Stimulated activated CD4-positive, alpha-beta T cell treated with anti-CD3 and anti-CD28 coated beads, Interleukin-4, amount 100 ng/mL, for 4 hours (primary cell): ENCODE measurements around the gene PGA3.
A peak's percentile ranks its signal among the peaks of the same experiment; 100 is the strongest.
"Not testable (repeated sequence)": the region's sequence is repeated elsewhere in the genome, so short reads cannot be mapped to it uniquely, and the experiment has no call there.

Experiments used
- DNase-seq, 2 experiments: peaks; one replicate each; pipeline ENCODE4 v3.0.0-alpha.2; 2020

Gene PGA3

GRCh38 chr11:61202950-61203746 lies at the start of gene PGA3:
PGA3 (plus strand) TSS chr11:61203515; CDS start chr11:61203565, 50 bp downstream.
- not testable (repeated sequence) for DNase-seq

GRCh38 chr11:61153593-61154095 lies 49.7 kb upstream of the PGA3 start:
- no peak for DNase-seq

GRCh38 chr11:61154528-61154927 lies 48.8 kb upstream of the PGA3 start:
- no peak for DNase-seq

GRCh38 chr11:61155312-61155711 lies 48.0 kb upstream of the PGA3 start:
- DNase-seq, result no peak

DNA sequence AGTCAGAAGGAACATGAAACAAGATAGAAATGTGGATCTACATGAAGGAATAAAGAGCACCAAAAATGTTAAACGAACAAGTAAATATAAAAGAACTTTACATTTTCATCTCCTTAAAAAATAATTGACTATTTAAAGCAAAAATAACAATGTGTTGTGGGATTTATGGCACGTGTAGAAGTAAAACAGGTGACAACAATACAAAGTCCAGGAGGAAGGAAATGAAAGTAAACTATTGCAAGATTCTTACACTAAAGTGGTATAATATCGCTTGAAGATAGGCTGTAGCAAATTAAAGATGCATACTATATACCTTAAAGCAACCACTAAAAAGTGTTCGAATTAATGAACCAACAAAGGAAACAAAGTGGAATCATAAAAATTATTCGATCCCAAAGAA lies 47.6 kb upstream of the PGA3 start:
- no peak for DNase-seq

DNA sequence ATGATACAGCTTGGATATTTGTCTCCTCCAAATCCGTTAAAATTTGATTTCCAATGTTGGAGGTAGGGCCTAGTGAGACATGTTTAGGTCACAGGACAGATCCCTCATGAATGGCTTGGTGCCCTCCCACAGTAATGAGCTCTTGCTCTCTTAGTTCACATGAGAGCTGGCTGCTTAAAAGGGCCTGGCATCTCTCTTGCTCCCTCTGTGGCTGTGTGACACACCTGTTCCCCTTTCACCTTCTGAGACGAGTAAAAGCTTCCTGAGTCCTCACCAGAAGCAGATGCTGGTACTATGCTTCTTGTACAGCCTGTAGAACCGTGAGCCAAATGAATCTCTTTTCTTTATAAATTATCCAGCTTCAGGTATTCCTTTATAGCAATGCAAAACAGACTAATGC lies 45.6 kb upstream of the PGA3 start:
- DNase-seq, result no peak

GRCh38 chr11:61158691-61159381 lies 44.5 kb upstream of the PGA3 start:
- no peak for DNase-seq

- no peak for DNase-seq
Measured at GRCh38 chr11:61160487-61161189, 42.7 kb upstream of the PGA3 start.

DNA sequence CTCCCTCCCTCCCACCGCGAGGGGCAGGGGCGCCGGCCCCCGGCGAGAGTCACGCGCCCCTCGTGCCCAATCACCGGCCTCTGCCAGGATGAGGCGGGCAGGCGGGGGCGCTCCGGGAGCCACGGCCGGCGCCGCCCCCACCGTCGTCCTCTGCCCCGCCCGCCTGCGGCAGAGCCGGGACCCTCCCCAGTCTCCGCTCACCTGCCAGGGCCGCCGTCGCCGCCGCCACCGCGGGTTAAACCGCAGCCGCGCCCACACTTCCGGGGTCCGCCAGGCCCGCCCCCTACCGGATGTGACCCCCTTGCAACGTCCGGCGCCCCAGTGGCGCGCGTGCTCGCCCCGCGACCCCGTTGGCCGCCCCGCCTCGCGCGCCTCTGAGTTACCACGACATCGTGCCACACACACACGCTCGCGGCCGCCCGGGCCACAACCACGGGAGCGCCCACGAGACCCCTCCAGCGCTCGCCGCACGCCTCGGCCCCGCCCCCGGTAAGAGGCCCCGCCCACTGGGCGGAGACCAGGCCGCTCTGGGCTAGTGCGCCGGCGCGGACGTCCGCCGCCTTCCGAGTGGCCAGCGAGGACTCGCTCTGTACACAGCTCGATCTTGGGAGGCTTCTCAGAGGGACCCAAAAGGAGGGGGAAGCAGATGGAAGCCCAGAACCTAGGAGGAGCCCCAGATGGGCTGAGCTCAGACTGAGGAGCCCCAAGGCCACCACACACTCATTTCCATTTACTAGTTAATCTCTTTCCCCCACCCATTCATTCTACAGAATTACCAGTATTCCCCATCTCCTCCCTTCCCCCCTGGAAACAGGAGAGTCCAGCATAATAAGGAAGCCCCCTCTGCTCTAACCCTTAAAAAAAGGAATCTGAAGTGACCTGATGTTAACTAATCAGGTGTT lies 41.9 kb upstream of the PGA3 start, which contains the start of gene VPS37C:
Gene VPS37C, minus strand, starts transcription at position 237 of the 902 bp plus-strand sequence. CDS start 22,597 bp downstream, outside the sequence.
- DNase-seq, result peak; percentile 88 to 91

GRCh38 chr11:61162092-61162941 lies 41.0 kb upstream of the PGA3 start:
- no peak for DNase-seq

GRCh38 chr11:61163021-61163420 lies 40.3 kb upstream of the PGA3 start:
- no peak for DNase-seq

DNA sequence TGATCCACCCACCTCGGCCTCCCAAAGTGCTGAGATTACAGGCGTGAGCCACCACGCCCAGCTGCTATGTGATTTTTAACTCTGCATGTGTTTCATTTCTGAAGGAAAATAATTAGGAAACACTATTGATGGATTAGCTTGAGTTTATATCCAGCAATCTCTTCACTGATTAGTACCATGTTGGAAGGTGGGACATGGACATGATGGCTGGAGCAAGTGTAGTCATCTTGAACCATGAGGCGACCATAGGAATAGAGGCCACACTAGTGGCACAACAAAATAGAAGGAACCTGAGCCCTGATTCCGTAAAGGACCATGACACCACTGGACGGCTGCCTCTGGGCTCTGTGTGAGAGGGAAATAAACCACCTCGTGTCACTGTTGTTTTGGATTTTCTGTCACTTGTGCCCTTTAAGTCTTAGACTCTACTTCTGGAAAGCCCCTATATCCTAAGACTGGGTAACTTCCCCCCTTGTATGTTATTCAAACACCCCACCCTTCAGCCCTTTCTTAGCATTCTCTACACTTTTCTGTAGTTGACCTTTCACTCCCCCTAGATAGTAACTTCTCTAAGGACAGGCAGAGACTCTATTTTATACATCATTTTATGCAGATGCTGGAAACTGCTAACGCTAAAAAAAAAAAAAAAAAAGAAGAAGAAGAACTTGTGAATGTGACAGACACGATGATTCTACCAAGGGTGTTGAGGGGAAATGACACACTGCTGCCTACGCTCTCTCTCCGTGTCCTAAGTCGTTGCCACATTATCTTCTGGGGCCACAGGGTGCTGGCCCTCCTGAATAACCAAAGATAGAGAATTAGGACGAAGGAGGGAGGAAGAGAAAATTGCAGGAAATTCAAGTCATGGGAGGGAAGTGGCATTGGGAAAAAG lies 39.4 kb upstream of the PGA3 start:
- DNase-seq, result no peak

GRCh38 chr11:61164606-61165424 lies 38.5 kb upstream of the PGA3 start:
- DNase-seq, result no peak

GRCh38 chr11:61165785-61166184 lies 37.5 kb upstream of the PGA3 start:
- DNase-seq, result not testable (repeated sequence)

GRCh38 chr11:61166331-61166730 lies 37.0 kb upstream of the PGA3 start:
- not testable (repeated sequence) for DNase-seq

GRCh38 chr11:61168042-61168688 lies 35.1 kb upstream of the PGA3 start:
- no peak for DNase-seq

DNA sequence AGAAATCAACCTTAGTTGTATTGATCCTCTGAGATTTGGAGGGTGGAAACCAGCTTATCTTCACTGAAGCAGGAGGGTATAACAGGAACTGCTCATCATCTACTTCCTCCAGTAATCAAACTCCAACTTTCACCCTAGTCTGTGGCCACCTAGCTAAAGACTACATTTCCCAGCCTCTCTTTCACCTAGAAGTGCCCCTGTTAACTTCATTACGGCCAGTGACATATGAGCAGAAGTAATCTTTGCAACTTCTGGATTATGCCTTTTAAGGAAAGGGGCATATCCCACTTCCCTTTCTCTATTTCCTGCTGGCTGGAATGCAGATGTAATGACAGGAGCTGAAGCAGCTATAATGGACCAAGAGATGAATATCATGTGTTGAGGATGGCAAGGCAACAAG lies 34.5 kb upstream of the PGA3 start:
- no peak for DNase-seq

GRCh38 chr11:61170566-61170965 lies 32.7 kb upstream of the PGA3 start:
- DNase-seq, result no peak

- DNase-seq, result no peak
Measured at GRCh38 chr11:61171907-61172306, 31.4 kb upstream of the PGA3 start.
